HG03520 (cell line): ENCODE results near the gene C20orf96.
"Not testable (repeated sequence)": the region's sequence is repeated elsewhere in the genome, so short reads cannot be mapped to it uniquely, and the experiment has no call there.

ENCODE experiments used
- ATAC-seq: cut with Tn5 transposase; IDR thresholded peaks from one replicate; pipeline ENCODE4 v1.9.1; 2021; ENCODE audit warnings: mild to moderate bottlenecking, moderate library complexity; ENCODE audit not compliant: unreplicated experiment

The C20orf96 gene

GRCh38 chr20:284172-284571 lies 6.4 kb downstream of the C20orf96 start:
- no peak for ATAC-seq

GRCh38 chr20:278607-279571 lies 11.7 kb downstream of the C20orf96 start:
- no peak for ATAC-seq

GRCh38 chr20:278181-278580 lies 12.4 kb downstream of the C20orf96 start:
- ATAC-seq = no peak

- no peak for ATAC-seq
Measured at GRCh38 chr20:277496-277781, 13.1 kb downstream of the C20orf96 start.

GRCh38 chr20:276620-277495 lies 13.7 kb downstream of the C20orf96 start:
- no peak for ATAC-seq

DNA sequence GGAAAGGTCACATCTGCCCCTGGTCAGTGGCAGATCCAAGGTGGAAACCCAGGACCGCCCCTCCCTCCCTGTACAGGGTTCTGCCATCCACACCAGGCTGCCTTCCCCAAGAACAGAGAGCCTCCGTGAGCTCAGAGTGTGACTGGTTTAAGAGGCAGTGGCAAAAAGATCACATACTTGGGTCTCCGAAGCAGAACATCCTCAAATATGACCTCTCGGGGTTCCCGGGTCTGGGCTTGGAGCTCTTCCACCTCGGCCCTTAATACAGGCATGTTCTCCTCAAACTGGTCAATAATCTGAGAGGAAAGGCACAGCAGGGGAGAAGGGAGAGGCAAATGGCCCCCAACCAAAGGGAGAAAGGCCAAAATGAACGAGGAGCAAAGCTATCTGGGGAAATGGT lies 14.8 kb downstream of the C20orf96 start:
- ATAC-seq = no peak

DNA sequence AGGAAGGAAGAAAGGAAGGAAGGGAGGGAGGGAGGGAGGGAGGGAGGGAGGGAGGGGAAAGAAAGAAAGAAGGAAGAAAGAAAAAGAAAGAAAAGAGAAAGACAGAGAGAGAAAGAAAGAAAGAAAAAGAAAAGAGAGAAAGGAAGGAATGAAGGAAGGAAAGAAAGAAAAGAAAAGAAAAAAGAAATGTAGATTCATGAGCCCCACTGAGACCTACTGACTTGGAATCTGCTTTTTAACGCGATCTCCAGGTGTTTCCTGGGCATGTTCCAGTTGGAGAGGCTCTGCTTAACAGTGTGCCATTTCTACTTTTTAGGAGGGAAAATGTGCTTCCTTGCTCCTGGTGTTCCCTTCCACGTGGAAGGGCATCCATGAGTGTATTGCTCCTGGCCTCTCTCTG lies 16.7 kb downstream of the C20orf96 start:
- ATAC-seq = no peak

- ATAC-seq = no peak
Measured at GRCh38 chr20:272718-273117, 17.8 kb downstream of the C20orf96 start.

GRCh38 chr20:271528-271927 lies 19.0 kb downstream of the C20orf96 start:
- ATAC-seq = no peak

DNA sequence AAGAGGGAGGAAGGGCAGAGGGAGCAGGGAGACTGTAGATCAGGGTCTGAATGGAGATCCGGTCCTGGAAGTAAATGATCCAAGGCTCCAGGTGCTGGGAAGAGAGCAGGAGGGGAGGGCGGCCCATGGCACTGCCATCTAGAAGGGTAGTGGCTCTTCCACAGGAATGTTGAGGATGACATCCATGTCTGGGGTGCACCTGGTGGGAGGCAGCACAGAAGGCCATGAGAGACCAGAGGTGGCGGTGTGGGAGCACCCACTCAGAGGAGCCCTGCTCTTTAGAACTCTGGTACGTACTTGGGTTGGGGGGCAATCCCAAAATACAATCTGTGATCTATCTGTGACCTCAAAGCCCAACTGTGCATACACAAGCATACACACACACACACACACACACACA lies 19.5 kb downstream of the C20orf96 start:
- no peak for ATAC-seq

- no peak for ATAC-seq
Measured at GRCh38 chr20:270517-270916, 20.0 kb downstream of the C20orf96 start.

DNA sequence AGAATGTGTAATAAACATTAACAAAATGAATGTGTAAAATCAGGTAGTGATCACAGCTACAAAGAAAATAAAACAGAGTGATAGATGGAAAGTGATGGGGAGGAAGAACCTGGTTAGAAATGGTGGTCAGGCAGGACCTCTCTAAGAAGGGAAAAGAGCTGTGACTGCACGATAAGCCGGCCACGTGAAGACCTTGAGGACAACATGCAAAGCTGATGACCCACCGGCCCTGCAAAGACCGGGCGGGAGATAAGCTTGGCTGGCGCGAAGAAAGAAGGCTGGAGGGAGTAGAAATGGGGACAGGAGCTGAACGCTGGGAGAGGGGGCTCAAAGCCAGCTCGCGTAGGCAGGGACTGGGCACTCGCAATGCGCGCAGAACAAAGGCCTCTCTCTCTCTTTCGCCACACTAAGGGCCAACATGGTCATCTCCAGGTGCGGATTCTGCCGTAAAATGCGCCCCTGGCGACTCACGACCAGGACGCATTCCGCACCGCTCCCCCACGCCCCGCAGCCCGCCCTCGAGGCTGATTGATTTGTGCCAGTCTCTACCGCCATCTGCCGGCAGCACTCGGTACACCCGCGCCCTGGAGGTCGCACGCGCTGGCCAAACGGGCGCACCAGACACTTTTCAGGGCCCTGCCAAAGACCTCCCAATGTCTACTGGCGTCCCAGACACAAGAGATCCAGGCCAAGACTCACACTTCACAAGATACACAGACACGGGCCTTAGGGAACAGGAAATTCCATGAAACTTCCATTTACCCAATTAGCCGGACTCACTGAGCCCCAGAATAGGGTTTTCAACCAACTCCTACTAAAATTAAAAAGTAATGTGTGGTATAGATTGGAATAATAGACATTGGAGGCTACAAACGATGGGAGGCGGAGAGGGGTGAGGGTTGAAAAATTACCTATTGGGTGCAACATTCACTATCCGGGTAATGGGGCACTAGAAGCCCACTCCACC lies 23.7 kb downstream of the C20orf96 start:
- ATAC-seq = no peak

DNA sequence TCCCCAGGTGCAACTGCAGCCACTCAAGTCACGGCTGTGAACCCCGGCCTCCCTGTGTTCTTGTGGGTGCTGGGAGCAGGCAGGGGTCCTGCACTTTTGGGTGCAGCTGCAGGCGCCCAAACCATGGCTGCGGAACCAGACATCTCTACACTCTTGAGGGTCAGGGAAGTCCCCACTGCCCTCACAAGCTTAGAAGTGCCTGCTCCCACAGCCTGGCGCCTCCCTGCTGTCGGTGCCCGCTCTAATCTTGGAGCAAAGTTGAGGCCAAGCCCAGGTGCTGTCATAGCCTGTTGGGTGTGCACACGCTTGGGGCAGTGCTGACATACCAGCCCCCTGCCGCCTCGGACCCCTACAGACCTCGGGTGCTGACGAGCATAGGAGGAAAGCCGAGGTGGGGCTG lies 26.8 kb downstream of the C20orf96 start:
- no peak for ATAC-seq

DNA sequence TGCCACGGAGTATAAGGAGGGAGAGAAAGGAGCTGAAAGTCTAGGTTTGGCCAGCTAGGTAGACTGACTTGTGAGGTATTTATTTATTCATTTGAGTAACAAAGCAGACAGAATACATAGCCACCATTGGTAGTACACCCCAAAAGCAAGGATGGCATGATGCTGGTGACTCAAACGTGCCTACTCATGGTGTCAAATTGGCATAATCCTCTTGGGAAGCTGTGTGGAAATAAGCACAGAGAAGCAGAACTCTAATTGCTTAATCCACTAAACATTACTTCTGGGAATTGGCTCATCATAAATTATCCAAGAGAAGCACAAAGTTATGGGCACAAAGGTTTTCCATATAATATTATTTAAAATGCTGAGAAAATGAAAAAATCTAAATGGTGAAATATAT lies 30.6 kb downstream of the C20orf96 start:
- ATAC-seq = no peak

DNA sequence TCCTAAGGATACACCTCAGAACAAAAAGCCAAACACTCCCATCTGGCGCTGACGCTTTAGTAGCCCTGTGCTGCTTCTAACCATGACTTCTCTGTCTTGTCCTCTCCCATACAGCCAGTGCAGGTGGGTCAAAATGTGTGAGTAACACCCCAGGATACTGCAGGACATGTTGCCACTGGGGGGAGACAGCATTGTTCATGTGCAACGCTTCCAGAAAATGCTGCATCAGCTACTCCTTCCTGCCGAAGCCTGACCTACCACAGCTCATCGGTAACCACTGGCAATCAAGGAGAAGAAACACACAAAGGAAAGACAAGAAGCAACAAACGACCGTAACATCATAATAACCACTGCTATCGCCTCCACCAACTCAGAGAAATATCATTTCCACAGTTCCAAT lies 31.6 kb downstream of the C20orf96 start:
- no peak for ATAC-seq

- ATAC-seq = no peak
Measured at GRCh38 chr20:258269-258858, 32.2 kb downstream of the C20orf96 start.

GRCh38 chr20:257419-257818 lies 33.1 kb downstream of the C20orf96 start, which contains the start of gene DEFB132:
Gene DEFB132 (plus strand): TSS chr20:257724. CDS start chr20:257779, 55 bp downstream.
- ATAC-seq = no peak

GRCh38 chr20:253447-253846 lies 37.1 kb downstream of the C20orf96 start:
- ATAC-seq = not testable (repeated sequence)

- no peak for ATAC-seq
Measured at GRCh38 chr20:252801-253200, 37.7 kb downstream of the C20orf96 start.

- ATAC-seq = no peak
Measured at GRCh38 chr20:251354-251753, 39.2 kb downstream of the C20orf96 start.
